OCI-LY7 (cell line): ENCODE results near the gene TICAM1.

Source experiments
- EZH2phosphoT487 ChIP-seq: fragments of 200-600 bp; sonication (generic); IDR thresholded peaks from 2 replicates; pipeline ENCODE4 v1.6.1; 2018; ENCODE audit warnings: low read depth, borderline replicate concordance, mild to moderate bottlenecking, mixed run types, antibody characterized with exemption, low read length, moderate library complexity, mixed read lengths
- TF ChIP-seq, protein P1 (sequence below): fragments of 200-600 bp; sonication (generic); conservative IDR thresholded peaks from 2 replicates; pipeline ENCODE4 v1.5.1; 2014; ENCODE audit warnings: mild to moderate bottlenecking, antibody characterized with exemption, low read length, moderate library complexity, mixed read lengths

DNA sequence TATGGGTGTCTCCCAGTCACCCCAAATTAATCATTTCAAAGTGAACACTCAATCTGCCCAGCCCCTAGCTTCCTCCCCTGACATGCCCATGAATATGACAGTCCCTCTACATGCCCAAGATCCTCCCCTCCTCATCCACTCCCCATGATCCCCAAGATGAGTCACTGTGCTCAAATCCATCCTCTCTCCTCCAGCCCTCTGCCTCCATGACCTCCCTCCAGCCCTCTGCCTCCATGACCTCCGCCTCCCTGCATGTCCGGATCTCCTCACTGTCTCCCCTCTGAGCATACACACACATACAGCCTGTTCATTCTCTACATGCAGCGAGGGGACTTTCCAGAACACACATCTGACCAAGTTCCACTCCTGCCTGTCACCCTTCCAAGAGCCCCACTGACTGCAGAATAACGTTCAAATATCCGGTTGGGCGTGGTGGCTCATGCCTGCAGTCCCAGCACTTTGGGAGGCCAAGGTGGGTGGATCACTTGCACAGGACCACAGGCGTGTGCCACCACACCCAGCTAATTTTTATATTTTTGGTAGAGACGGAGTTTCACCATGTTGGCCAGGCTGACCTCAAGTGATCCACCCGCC, 58.4 kb downstream of the TICAM1 start:
- TF ChIP-seq, protein P1, sequence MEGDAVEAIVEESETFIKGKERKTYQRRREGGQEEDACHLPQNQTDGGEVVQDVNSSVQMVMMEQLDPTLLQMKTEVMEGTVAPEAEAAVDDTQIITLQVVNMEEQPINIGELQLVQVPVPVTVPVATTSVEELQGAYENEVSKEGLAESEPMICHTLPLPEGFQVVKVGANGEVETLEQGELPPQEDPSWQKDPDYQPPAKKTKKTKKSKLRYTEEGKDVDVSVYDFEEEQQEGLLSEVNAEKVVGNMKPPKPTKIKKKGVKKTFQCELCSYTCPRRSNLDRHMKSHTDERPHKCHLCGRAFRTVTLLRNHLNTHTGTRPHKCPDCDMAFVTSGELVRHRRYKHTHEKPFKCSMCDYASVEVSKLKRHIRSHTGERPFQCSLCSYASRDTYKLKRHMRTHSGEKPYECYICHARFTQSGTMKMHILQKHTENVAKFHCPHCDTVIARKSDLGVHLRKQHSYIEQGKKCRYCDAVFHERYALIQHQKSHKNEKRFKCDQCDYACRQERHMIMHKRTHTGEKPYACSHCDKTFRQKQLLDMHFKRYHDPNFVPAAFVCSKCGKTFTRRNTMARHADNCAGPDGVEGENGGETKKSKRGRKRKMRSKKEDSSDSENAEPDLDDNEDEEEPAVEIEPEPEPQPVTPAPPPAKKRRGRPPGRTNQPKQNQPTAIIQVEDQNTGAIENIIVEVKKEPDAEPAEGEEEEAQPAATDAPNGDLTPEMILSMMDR: no peak
- TF ChIP-seq EZH2phosphoT487: no peak
